ENCODE results near the gene HS3ST3A1.

HS3ST3A1 gene

GRCh38 chr17:13537167-13537731 lies 64.5 kb downstream of the HS3ST3A1 start:
- Histone ChIP-seq H3K4me1 (ENCODE audit: low read length) (no peaks in the 10 kb centered on the region), H3K36me3 (replicated peaks; ENCODE audit: insufficient read depth, low read length) (no peaks in the 10 kb centered on the region), H3F3A (ENCODE audit: insufficient read depth, low read length) (no peaks in the 10 kb centered on the region), H4K20me1 (ENCODE audit: insufficient read depth, low read length) (no peaks in the 10 kb centered on the region), H3K4me2 (ENCODE audit: low read depth, low read length) (no peak overlapping the region), H3K27ac (ENCODE audit: low read length) (no peak overlapping the region), H3K9ac (ENCODE audit: low read length) (no peak overlapping the region), H3K9me2 (replicated peaks; ENCODE audit: insufficient read depth, low read length) (no peaks in the 10 kb centered on the region), H2AFZ (ENCODE audit: low read length) (no peak overlapping the region), H3K79me2 (ENCODE audit: low read length) (no peaks in the 10 kb centered on the region), H3K27me3 (replicated peaks; ENCODE audit: insufficient read depth, low read length) (no peaks in the 10 kb centered on the region), H3K9me3 (replicated peaks; ENCODE audit: insufficient read depth, low read length) (no peaks in the 10 kb centered on the region), H3K4me3 (ENCODE audit: low read length) (no peak overlapping the region)
- TF ChIP-seq EZH2 (optimal IDR thresholded peaks at IDR 0.05; ENCODE audit: low read depth, low read length) (no peak), EZH2phosphoT487 (IDR thresholded peaks at IDR 0.05; ENCODE audit: low read length) (no peak), CTCF (IDR thresholded peaks at IDR 0.05; ENCODE audit: low read length) (no peak)
- no peak for DNase-seq

- TF ChIP-seq CTCF (IDR thresholded peaks at IDR 0.05; ENCODE audit: low read length) (no peak), EZH2 (optimal IDR thresholded peaks at IDR 0.05; ENCODE audit: low read depth, low read length) (no peak), EZH2phosphoT487 (IDR thresholded peaks at IDR 0.05; ENCODE audit: low read length) (no peak)
- Histone ChIP-seq H3K9me2 (replicated peaks; ENCODE audit: insufficient read depth, low read length) (no peaks in the 10 kb centered on the region), H3K4me2 (ENCODE audit: low read depth, low read length) (no peak overlapping the region), H3K27ac (ENCODE audit: low read length) (no peak overlapping the region), H2AFZ (ENCODE audit: low read length) (no peak overlapping the region), H3K79me2 (ENCODE audit: low read length) (no peaks in the 10 kb centered on the region), H3K4me3 (ENCODE audit: low read length) (no peak overlapping the region), H3K9ac (ENCODE audit: low read length) (no peak overlapping the region), H3K27me3 (replicated peaks; ENCODE audit: insufficient read depth, low read length) (no peaks in the 10 kb centered on the region), H3F3A (ENCODE audit: insufficient read depth, low read length) (no peaks in the 10 kb centered on the region), H3K36me3 (replicated peaks; ENCODE audit: insufficient read depth, low read length) (no peaks in the 10 kb centered on the region), H3K9me3 (replicated peaks; ENCODE audit: insufficient read depth, low read length) (no peaks in the 10 kb centered on the region), H3K4me1 (ENCODE audit: low read length) (no peaks in the 10 kb centered on the region), H4K20me1 (ENCODE audit: insufficient read depth, low read length) (no peaks in the 10 kb centered on the region)
- DNase-seq: no peak
Observed at GRCh38 chr17:13534946-13535345, 66.8 kb downstream of the HS3ST3A1 start.

DNA sequence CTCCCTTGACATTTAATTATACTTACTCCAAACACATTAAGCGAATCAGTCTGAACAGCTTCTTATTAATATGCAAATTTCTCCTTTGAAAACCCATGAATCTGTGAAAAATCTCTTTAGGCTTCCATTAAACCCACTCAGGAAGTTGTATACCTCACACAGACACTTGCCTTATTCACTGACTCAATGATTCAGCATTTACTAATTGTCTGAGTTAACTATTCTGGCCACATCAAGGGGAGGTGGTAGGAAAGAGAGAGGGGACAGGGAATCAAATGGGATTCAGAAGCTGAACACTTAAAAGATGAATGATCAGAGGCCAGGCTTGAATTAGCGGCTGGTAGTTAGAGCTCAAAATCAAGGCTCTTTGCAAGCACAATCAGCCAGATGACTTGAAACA lies 70.0 kb downstream of the HS3ST3A1 start:
- Histone ChIP-seq H3F3A (ENCODE audit: insufficient read depth, low read length) (no peaks in the 10 kb centered on the region), H3K9me3 (replicated peaks; ENCODE audit: insufficient read depth, low read length) (no peaks in the 10 kb centered on the region), H3K9ac (ENCODE audit: low read length) (no peak overlapping the region), H3K4me1 (ENCODE audit: low read length) (no peaks in the 10 kb centered on the region), H3K27ac (ENCODE audit: low read length) (no peak overlapping the region), H3K79me2 (ENCODE audit: low read length) (no peaks in the 10 kb centered on the region), H3K4me3 (ENCODE audit: low read length) (no peak overlapping the region), H3K4me2 (ENCODE audit: low read depth, low read length) (no peak overlapping the region), H3K27me3 (replicated peaks; ENCODE audit: insufficient read depth, low read length) (no peaks in the 10 kb centered on the region), H3K36me3 (replicated peaks; ENCODE audit: insufficient read depth, low read length) (no peaks in the 10 kb centered on the region), H3K9me2 (replicated peaks; ENCODE audit: insufficient read depth, low read length) (no peaks in the 10 kb centered on the region), H4K20me1 (ENCODE audit: insufficient read depth, low read length) (no peaks in the 10 kb centered on the region), H2AFZ (ENCODE audit: low read length) (no peak overlapping the region)
- TF ChIP-seq EZH2 (optimal IDR thresholded peaks at IDR 0.05; ENCODE audit: low read depth, low read length) (no peak), EZH2phosphoT487 (IDR thresholded peaks at IDR 0.05; ENCODE audit: low read length) (no peak), CTCF (IDR thresholded peaks at IDR 0.05; ENCODE audit: low read length) (no peak)
- DNase-seq: no peak
